Activated CD4-positive, alpha-beta T cell treated with anti-CD3 and anti-CD28 coated beads, Interleukin-2, Interleukin-6, amounts not matched to agents 100 ng/mL and 50 ng/mL, durations not matched to agents 16 hours and 8 hours (primary cell): Measurements from ENCODE around the gene DNAJC11.
"Not testable (repeated sequence)": the region's sequence is repeated elsewhere in the genome, so short reads cannot be mapped to it uniquely, and the experiment has no call there.

Source experiments
- DNase-seq: peaks from one replicate; pipeline ENCODE4 v3.0.0-alpha.2; 2020

Gene DNAJC11

DNA sequence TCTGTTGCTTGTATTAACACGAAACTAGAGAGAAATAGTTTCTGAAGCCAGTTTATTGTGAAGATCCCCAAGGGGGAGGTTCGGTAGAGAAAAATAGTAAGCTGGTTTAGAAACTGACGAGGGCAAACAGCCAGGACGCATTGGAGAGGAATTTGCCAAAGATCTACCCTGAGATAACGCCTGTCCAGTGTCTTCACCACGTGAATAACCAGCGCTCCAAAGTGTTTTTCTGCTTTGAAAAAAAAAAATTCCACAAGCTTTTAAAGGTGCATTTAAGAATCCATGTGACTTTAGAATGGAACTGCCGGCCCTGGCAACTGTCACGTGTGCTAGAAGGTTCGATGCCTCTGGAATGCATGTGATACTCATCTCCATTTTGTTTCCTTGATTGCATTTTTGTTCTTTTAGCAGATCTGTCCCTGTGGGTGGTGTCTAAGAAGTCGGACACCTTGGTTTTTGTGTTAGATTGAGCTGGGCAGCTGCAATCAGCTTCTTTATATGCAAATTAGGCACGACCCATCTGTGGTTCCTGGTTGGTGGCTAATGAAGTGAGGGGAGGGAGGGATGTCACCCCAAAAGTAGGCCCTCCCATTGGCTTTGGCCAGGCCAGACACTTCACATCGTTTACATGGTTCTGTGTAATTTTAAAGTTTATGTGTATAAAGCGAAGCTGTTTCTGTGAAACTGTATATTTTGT lies 78.2 kb downstream of the DNAJC11 start:
- no peak for DNase-seq

DNA sequence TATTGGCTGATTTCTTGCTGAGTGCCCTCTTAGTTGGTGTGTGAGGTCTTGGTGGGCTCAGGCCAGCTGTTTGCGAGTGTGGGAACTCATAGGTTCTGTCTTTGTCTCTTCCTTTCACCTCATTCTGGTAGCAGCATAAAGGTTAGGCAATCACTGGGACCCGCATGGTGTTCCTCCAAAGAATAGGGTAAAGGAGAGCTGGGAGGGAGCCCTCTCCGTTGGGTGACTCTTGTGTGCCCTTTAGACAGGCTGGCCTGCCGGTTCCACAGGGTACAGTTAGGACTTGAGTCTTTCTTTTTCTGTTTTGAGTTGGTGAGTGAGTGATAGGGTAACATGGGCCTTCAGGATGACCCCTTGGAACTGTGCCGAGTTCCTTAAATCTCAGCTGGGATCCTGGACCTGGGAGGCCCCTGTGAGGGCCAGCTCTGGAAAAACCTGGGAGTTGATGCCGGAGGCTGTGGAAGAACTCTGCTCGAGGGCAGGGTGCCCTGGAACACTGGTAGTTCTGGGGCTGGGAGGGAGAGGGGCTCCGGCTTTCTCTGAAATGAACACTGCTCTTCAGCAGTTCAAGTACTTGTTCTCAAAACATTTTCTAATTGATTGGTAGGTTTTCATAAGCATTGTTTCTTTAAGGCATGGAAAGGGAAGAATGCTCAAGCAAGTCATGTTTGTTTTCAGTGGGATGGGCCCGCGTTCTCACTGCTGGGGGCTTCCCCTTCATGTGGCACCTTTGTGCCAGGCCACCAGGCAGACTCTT lies 79.0 kb downstream of the DNAJC11 start:
- DNase-seq: no peak

DNA sequence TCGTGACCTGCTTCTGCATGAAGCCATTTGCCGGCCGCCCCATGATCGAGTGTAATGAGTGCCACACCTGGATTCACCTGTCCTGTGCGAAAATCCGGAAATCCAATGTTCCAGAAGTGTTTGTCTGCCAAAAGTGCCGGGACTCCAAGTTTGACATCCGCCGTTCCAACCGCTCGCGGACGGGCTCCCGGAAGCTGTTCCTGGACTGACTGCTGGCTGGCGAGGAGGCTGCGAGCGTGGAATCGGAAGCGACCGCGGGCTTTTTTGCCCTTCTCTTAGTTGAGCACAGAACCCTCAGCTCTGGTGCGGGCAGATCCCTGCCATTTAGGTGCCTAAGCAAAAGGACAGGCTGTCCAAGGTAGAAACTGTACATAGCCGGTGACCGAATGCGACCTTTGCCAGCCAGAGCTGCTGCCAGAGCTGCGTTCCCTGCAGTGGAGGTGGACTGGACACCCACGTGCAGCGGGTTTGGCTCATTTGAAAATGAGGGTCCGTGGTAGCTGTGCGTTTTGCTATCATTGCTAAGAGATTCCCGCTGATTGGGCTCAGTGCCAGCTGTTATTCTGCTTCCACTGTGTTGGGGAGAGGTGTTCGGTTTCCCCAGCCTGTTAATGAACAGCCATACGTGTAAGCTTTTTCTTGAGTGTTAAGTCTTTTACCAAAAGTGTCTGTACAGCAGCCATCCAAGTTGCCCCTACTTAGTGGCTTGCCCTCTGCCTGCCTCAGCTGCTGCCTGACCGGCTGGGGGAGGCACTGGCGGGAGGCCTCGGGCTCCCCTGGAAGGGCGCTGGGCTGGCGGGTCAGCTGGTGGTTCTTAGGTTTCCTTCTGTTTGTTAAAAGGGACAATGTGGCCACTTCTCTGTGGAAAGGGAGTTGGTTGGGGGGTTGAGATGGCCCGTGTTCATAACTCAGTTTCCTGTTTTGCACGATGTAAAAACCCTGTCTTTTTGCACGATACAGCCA lies 79.9 kb downstream of the DNAJC11 start:
- no peak for DNase-seq

DNA sequence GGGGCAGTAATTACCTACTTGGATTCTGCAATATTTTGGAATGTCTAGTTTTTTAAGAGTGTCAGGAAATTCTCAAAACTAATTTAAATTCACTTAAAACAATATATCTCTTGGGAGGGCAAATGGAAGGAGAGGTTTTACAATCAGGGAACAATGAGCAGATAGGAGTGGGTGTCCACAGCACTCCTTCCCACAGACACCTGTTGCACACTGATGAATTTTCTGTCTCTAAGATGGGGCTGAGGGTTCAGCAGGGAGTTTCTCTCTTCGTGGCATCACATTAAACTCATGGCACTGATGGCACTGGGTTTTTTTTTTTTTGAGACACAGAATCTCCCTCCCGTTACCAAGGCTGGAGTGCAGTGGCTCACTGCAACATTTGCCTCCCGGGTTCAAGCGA lies 82.6 kb downstream of the DNAJC11 start:
- DNase-seq: no peak

DNA sequence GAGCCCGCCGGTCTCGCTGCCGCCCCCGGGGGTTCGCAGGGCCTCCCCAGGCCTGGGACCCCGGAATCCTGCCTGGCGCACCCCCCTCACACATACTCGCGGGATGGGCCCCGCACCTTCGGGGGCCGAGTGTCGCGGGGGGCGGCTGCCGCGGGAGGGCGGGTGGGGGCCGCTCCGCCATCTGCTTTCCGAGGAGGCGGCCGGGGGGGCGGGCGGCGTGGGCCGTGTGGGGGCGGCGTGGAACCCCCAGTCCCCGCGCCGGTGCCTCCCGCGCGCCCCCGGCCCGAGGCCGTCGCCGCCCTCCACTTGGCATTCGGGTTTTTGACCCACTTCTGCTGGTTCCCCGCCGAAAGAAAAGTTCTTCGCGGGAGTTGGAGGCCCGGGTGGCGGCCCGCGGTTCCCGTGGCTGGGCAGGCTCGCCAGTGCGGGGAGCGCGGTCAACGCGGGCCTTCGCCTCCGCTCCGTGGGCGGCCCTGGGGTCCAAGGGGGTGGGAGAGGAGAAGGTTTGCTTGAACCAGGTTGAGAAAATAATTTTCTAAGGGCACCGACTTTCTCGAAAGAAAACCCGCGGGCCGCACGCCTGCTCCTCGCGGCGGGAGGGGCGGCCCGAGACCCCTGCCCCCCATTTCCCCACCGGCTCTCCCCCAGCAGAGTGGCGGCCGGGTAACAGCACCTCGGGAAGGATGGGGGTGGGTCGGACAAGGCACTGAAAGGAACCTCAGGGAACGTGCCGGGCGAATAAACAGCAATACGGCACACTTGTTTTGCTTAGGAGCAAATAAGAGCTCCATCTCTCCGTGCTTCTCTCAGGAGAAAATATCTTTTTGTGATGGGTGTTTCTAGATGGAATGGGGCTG lies 86.5 kb downstream of the DNAJC11 start:
- no peak for DNase-seq

DNA sequence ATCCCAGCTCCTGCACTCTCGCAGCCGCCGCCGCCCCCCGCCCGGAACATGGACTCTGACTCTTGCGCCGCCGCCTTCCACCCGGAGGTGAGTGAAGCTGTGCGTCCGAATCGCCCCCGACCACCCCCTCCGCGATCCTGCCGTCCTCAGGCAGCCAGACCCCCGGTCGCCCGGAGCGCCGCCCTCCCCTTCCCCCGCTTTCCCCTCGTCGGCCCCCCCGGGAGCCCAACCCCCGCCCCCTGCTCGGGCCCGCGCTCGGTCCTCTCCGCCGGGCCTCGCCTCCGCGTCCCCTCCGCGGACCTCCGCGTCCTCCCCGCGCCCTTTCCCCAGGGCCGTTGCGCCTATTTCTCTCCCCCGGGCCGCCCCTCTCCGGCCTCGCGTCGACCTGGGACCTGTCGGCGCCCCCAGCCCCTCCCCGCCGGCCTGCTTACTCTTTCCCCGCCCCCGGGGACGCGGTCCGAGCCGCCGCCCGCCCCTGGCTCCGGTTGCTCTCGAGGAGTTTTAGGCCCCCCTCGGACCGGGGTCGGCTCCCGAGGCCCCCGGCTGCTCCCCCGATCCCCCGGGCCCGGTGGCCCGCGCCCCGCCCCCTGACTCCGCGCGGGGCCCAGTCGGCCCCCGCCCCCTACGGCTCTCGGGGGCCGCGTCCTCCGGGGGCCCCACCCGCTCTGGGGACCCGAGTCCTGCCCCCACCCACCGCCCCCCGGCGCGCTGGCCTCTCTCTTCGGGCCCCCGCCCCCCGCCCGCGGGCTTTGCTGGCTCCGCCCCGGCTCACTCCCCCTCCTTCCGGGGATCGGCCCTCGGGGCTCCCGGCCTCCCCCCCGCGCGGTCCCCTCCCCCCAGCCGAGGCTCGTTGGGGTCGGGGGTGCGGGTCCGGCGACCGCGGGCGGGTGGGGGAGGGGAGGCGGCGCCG lies 87.3 kb downstream of the DNAJC11 start:
- peak; percentile 43 for DNase-seq

DNA sequence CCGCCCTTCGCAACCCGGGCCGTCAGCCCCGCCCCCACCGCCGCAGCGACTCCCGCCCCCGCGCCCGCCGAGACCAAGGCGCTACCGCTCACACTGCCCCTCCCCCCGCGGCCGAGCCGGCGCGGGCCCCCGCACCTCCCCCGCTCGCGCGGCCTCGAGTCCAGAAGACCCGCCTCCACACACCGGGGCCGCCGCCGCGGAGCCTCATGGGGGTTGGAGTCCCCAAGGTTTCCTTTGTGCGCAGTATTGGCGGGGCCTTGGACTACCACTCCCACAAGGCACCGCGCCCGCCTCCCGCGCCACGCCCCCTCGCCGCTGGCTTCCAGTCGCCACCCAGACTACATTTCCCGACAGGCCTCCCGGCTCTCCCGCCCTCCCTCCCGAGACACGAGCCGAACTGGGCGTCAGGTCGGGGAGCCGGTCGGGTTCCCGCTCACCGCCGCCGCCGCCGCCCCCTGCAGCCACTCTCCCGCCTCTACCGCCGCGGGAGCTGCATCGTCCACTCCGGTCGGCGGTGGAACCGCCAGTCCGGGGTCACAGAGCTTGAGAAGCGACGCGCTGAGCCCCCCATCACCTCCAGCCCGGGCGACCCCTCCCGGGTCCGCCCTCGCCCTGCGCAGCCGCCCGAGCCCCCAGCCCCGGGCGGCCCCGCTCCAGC lies 88.1 kb downstream of the DNAJC11 start, which contains the start of gene PHF13:
Gene PHF13 (plus strand): TSS at position 371 of the 658 bp plus-strand sequence. CDS start 336 bp downstream, outside the sequence.
- peak; percentile 100 for DNase-seq

DNA sequence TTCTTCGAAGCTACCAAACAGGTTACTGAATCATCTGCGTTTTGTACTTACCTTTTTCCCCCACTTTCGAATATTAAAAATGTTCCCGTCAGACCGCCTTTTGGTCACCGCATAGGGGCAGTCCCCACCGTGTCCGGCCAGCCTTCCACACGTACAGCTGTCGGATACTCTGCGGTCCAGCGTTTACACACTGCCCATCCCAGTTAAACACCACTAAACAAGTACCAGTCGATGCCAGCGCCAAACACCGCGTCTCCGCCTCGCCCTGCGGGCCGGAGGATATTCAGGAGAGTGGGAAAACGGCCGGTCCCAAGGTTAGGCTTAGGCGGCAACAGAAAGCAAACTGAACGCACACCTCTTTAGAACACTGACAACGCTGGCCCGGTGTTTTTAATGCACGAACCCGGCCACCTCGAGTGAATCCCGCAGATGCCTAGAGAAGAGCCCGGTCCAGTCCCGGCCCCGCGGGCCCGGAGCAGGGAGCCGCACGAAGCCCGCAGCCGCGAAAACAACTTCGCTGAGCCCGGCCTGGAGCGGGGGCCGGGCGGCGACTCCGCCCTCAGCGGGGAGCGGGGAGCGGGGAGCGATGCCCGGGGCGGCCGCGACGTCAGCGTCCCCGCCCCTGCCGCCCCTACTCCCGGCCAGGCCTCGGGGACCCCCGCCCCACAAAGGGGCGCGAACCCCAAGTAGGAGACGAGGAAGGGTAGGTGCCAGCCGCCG lies 88.8 kb downstream of the DNAJC11 start:
- DNase-seq: no peak

DNA sequence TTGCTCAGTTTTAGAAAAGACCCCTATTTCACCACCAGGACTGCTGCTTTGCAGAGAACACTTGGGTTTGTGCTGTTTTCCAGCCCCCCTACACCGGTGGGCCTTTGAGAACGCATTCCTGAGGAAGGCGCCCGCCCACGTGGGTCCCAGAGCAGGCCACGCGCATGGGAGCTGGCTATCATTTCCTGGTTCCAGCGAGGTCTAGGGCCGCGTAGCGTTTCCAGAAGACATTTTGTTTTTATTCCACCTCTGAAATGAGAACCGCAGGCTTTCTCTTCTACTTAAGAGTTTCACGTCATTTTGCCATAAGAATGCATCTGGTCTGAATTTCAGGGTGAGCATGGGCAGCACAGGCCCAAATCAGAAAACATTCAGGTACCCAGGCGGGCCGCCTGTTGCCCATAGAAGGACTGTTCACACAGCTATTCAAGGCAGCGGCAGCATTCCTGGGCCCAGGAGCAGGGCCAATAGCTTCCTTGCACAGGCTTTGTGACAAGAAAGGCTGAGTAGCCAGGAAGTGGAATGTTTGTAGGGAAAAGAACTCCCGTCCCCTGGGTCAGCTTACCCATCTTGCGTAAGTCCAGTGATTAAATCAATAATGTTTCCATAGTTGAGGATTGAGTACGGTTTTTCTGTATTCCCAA lies 97.6 kb downstream of the DNAJC11 start:
- DNase-seq: no peak

DNA sequence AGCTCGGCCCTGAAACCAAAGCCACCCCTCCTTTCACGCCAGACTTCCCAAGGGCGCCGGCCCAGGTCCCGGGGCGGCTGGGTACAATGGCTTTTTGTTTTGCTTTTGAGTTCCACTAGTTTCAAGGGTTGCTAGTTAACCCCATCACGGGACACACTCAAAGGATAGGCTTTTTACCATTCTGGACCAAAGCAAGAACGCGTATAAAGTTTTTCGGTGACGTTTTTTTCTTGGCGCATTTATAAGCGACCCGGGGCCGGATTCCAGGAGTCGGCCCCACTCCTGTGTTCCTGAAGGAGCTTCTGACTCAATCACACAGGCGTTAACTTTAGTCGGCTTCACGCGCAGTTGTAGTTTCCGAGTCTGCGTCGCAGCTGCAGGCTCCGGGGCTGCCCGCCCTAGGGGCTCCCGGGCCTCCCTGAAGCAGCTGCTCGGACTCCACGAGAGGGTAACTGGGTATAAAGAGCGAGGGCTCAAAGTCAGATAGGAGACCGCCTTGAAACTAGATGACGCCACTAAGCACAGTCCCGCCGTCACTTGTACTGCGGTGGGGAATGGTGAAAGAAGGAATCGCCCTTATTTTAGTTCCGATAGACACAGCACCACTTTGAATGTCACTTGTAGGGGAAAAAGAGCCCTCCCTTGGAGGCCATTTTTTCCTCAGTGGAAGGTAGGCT lies 98.2 kb downstream of the DNAJC11 start:
- DNase-seq: peak; percentile 70

DNA sequence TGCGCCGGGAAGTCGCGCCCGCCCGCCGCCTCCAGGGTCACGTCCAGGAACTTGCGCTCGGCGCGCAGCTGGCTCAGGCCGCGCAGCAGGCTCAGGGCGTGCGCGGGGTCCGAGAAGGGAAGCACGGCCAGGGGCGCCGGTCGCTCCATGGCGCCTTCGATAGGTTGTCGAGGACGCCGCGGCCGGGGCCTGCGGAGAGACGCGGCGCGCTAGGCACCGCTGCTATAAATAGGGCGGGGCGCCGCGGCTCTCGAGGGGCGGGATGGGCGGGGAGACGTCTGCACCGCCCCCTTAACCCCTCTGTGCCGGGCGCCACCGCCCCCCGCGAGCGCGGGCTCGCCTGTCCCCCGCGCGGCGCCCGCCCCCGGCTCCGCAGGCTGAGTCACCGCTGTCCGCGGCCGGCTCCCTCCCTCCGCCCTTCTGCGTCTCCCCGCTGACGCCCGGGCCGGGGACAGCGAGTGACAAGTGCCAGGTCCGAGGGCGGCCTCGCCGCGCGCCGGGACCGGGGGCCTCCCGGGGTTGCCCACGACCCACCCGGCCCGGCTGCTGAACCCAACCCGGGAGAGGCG lies 98.9 kb downstream of the DNAJC11 start, which contains the start of gene KLHL21:
Gene KLHL21 (minus strand): TSS at position 201 of the 569 bp plus-strand sequence. CDS start 52 bp downstream, at position 149.
- peak; percentile 92 for DNase-seq

DNA sequence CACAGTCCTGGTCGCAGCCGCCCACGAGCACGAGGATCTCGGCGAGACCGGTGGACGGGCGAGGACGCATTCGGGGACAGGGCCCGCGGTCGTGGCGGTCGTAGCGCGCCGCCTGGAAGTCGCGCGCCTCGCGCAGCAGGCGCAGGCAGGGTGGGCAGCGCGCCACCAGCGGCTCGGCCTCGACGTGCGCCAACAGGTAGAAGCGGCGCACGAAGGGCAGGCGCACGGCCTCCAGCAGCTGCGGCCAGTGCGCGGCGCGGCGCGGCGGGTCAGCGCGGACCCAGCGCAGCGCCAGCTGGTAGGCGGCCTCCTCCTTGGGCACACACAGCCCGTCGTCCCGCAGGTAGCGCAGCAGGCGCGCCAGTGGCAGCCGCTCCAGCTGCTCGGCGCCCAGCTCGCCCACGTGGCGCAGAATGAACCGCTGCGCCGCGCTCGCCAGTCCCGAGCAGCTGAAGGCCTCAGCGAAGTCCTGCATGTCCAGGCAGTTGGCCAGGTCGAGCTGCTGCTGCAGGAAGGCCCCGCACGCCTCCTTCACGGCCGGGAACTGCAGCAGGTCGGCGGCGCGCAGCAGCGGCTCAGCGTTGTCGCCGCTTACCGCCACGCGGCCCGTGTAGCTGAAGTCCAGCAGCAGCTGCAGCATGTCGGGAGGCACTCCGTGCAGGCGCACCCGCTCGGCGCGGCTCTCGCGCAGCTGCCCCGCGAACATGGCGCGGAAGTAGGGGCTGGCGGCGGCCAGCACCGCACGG lies 99.5 kb downstream of the DNAJC11 start:
- peak; percentile 38 for DNase-seq

DNA sequence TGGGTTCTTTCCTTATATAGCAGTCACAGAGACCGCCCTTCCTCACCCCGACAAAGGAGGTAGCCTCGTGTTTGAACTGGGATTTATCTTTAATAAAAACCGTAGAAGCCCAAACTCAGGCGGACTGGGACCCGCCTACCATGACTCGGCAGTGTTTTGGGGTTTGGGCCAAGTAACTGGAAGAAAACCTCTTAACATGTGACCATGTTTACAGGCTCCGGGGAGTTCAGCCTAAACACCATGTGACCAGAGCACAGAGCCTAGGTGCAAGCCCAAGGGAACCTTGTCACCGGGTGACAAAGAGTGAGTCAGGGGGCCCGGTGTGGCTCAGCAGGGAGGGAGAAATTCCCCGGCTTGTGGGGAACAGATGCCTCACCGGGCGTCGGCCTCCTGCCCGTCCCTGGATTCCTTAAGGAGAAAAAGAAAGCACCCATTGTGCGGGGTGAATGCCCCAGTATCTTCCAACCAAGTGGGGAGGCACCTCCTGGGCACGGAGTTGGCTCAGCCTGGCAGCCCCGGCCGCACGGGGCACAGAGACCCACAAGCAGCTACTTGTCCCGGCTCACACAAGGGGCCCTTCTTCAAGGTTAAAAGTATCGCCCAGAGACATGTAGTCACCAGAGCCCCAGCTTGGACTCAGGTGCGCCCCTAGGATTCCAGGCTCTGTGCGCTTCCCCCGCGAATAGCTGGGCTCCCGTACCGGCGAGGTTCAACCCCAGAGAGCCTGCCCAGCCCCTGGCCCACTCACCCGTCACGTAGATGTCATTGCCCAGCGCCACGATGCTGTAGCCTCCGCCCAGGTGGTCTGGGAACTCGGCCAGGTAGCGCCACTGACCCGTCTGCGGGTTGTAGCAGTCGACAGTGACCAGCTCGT lies 100.3 kb downstream of the DNAJC11 start:
- DNase-seq: peak; percentile 88

DNA sequence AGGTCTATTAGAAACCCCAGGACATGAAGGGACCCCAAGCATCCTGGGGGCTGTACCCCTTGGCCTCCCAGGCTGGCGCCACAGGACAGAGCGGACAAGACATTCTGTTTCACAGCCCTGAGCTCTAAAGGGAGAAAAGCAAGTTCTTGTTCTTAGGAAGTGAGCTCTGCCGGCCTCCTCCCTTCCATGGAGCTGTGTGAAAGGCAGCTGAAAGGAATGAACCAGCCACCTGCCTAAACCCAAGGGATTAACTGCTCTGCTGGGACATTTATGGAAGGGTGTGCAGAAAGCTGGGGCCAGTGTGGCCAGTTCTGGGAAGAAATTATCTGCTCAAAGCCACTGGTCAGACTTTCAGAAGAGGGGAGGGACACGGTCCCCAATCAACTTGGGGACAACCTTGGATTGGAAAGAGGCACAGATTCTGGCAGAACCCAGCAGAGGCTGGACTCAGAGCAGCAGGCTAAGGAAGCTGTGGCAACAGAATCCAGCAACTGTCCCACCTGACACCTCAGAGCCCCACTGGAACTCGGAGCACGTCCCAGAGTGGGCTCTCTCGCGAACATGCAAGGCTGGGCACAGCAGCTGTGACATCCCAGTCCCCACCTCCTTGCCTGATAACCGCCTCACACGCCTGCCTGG lies 101.1 kb downstream of the DNAJC11 start:
- DNase-seq: no peak

DNA sequence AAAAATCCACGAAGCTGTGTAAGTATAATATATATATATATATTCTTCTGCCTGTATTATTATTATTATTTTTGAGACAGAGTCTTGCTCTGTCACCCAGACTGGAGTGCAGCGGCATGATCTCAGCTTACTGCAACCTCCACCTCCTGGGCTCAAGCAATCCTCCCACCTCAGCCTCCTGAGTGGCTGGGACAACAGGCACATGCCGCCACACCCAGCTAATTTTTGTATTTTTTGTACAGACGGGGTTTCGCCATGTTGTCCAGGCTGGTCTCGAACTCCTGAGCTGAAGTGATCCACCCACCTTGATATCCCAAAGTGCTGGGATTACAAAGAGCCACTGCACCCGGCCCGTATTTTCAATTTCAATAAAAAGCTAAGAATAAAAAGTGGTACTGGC lies 101.6 kb downstream of the DNAJC11 start:
- not testable (repeated sequence) for DNase-seq
